DMS53 treated with DMSO at 0.1 percent for 48 hours (cell line): ENCODE data around the gene ARHGAP19.
"Not testable (repeated sequence)": the region's sequence is repeated elsewhere in the genome, so short reads cannot be mapped to it uniquely, and the experiment has no call there.

ENCODE experiments used
- DNase-seq: peaks from one replicate; lab custom pipeline; 2025; ENCODE audit not compliant: unreplicated experiment; lab: John Stamatoyannopoulos, UW

ARHGAP19 gene

GRCh38 chr10:97290076-97290475 is 2.4 kb downstream of the ARHGAP19 start:
- DNase-seq, result not testable (repeated sequence)

- DNase-seq, result no peak
These were observed 11.7 kb downstream of the ARHGAP19 start for GRCh38 chr10:97280783-97281182.

DNA sequence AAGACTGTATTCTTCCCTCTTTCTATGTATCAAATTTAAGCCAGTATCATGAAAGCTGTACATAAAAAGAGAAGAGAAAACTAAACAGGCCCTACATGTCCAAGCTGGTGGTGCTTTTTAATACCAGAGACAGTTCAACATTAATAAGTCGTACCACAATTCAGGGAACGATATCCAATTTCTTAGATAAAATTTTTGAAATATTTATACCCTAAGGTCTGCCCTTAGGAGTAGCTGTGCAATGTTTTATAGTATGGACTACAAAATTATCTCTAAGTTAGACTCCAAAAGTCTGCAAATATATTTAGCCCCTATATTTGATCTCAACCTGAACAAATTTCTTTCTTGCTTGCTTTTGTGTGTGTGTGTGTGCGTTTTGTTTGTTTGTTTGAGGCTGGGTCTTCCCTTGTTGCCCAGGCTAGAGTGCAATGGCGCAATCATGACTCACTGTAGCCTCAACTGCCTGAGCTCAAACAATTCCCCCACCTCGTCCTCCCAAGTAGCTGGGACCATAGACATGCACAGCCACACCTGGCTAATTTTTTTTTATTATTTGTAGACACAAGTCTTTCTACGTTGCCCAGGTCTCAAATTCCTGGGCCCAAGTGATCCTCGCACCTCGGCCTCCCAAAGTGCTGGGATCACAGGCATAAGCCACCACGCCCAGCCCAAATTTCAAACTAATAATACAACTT is 13.2 kb downstream of the ARHGAP19 start:
- DNase-seq, result peak; percentile 5

GRCh38 chr10:97278491-97278989 is 13.9 kb downstream of the ARHGAP19 start:
- peak; percentile 60 for DNase-seq

GRCh38 chr10:97277551-97277950 is 14.9 kb downstream of the ARHGAP19 start:
- no peak for DNase-seq

- DNase-seq, result no peak
These were observed 17.6 kb downstream of the ARHGAP19 start for GRCh38 chr10:97274828-97275227.

GRCh38 chr10:97273700-97274099 is 18.7 kb downstream of the ARHGAP19 start:
- DNase-seq, result no peak

- DNase-seq, result no peak
These were observed 21.8 kb downstream of the ARHGAP19 start for GRCh38 chr10:97270523-97271154.

GRCh38 chr10:97267671-97268070 is 24.8 kb downstream of the ARHGAP19 start:
- DNase-seq, result no peak

DNA sequence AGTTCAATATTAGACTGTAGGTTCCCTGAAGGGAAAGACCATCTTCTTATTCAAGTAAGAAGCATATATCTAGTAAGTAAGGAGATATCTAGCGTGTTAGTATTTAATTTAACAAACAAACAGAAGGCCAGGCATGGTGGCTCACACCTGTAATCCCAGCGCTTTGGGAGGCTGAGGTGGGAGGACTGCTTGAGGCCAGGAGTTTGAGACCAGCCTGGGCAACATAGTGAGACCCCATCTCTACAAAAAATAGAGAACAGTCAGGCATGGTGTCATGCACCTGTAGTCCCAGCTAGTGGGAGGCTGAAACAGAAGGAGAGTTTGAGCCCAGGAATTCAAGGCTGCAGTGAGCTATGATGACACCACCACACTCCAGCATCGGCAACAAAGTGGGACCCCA is 27.3 kb downstream of the ARHGAP19 start:
- not testable (repeated sequence) for DNase-seq

DNA sequence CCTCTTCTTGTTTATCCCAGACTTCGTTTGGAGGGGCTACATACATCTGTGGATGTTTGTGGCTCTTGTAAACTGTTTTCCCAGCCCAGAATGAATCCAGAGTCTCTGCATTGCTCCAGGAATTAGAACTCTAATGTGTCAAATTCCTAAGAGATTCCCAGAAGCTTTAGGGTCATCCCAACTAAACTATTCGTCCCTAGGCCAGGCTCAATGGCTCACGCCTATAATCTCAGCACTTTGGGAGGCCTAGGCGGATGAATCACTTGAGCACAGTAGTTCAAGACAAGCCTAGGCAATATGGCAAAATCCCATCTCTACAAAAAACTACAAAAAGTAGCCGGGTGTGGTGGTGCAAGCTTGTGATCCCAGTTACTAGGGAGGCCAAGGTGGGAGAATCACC is 28.5 kb downstream of the ARHGAP19 start:
- DNase-seq, result no peak

- DNase-seq, result no peak
These were observed 30.8 kb downstream of the ARHGAP19 start for GRCh38 chr10:97261656-97262055.

DNA sequence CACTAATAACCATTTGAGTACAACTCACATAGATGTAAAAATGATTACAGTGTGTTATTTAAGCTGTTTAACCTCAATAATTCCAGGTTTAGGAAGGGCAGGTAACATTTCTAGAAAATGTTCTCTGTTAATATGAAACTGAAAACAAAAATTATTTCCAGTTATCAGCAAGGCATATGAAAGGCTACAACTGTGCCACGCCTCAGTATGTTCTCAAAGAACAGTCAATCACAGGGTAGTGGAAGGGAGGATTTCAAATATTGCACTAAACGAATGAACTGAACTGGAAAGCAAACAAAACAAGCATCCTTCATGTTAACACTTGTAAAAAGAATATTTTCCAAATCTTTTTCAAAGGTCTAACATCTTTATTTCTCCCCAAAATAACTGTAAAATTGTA is 31.3 kb downstream of the ARHGAP19 start:
- no peak for DNase-seq

GRCh38 chr10:97259119-97259518 is 33.3 kb downstream of the ARHGAP19 start:
- DNase-seq, result no peak

- no peak for DNase-seq
These were observed 36.1 kb downstream of the ARHGAP19 start for GRCh38 chr10:97256356-97256755.

DNA sequence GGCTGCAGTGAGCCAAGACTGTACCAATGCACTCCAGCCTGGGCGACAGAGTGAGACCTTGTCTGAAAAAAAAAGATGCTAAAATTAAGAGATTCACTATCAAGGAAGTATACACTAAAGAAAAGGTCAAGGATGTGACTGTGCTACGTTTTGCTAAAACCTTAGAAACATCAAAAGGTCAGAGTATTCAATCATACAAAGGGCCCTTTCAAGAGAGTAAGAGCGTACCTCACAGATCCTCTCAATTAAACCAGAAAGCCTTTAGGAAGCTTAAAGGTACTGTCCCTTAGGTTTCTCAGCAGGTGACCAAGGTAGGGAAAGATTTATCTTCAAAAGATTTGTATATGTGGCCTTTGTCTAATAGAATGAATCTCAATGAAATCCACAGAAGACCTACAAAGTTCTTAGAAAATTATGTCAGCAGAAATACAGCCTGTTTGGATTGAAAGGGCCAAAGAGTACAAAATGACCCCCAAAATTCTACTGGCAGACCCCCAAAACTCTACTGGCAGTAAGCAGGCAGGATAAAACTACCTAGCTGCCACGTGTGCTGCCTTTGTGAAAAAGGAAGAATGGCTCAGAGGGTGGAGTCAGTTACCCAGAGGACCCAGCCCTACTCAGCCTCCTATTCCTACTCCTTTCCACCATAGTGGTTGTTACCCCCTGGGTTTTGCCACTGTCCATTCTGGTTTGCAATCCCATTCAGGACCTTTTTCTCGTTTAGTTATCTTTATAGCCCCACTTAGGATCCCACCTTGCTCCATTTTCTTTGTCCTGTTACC is 36.7 kb downstream of the ARHGAP19 start:
- DNase-seq, result no peak

DNA sequence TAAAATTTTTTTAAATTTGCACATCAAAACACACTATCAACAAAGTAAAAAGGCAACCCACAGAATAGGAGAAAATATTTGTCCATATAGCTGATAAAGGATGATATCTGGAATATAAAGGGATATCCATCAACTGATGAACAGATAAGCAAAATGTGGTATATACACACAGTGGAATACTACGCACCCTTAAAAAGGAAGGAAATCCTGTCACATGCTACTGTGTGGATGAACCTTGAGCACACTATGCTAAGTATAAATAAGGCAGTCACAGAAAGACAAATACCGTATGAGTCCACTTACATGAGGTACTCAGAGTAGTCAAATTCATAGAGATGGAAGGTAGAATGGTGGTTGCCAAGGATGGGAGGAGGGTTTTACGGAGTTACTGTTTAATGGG is 37.7 kb downstream of the ARHGAP19 start:
- DNase-seq, result no peak

- DNase-seq, result no peak
These were observed 41.5 kb downstream of the ARHGAP19 start for GRCh38 chr10:97250952-97251351.

DNA sequence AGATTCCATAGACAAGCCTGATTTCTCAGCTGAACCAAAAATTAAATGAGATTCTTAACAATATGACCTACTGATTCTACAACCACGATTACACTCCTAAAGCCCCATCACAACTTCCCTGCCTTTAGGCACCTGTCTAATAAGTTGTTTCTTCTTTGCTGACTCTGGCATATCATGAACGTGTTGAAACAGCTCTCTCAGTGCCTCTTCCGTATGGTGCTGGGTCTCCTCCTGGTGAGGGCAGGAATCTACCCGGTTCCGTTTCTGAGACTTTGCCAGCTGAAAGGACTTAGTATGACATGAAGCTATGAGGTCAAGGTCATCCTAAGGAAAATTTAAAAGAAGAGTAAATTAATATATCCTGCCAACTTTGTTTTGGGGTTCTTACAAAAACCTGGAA is 48.6 kb downstream of the ARHGAP19 start:
- no peak for DNase-seq

DNA sequence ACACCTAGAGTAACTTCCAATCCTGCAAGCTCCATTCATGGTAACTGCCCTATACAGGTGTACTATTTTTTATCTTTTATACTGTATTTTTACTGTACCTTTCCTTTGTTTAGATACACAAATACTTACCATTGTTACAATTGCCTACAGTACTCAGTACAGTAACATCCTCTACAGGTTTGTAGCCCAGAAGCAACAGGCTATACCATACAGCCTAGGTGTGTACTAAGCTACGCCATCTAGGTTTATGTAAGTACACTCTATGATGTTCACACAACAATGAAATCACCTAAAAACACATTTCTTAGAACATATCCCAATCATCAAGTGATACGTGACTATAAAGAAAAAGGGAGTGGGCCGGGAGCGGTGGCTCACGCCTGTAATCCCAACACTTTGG is 53.6 kb downstream of the ARHGAP19 start:
- no peak for DNase-seq

DNA sequence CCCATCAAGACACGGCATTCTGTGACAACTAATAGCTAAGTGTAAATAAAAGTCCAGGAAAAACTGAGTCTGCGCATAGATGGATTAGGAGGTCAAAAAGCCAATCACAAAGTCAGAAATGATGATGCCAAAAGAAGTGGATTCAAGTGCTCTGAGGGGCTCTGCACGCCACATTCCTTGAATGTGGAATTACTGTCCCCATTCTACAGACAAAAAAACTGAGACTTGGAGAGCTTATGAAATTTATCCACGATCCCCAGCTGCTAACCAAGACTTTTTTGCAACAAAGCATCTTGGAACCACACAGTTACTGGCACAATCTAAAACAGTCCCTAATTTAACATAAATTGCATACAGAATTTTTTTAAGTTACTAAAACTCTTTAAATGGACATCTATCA is 57.1 kb downstream of the ARHGAP19 start:
- no peak for DNase-seq

DNA sequence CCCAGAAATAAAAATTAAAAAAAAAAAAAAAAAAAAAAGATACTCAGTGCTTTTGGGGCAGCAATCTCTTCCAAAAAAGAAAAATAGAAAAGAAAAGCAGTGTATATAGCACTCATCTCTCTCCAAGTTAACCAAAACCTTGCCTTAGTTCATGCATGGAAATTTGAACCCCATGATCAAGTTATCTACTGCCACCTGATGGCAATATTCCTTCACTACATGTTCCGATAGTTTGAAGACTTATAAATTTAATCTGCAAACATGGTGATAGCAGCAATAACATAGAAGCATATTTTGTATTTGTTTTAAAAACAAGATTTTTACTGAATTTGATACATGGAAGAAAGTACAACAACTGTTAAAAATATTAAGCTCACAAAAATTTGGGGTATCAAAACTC is 58.0 kb downstream of the ARHGAP19 start:
- peak; percentile 39 for DNase-seq
